Panc1 (cell line): ENCODE data around the gene HES5. TPM values are rescaled to one million over a fixed set of nuclear protein-coding genes. Genes with fewer than 3 reads are reported as not detected.
A peak's percentile ranks its signal among the peaks of the same experiment; 100 is the strongest.

ENCODE experiments used
- ATAC-seq: fragments of 200-7000 bp; cut with Tn5 transposase; 2 replicates; pipeline ENCODE4 v1.9.1; 2020; ENCODE audit warnings: mild to moderate bottlenecking, moderate library complexity
- BruUV-seq: library from RNA; stranded (reverse); fragments of 400-500 nt; replicated peaks from 2 replicates; lab custom pipeline; 2021; lab: Mats Ljungman, UMichigan
- CTCF ChIA-PET: fragments of 300-600 bp; sonication (Branson Sonifier 250); formaldehyde crosslinking; loops from one replicate; lab custom pipeline; 2022; ENCODE audit warnings: antibody characterized with exemption; lab: Charles Lee
- POLR2A ChIA-PET: fragments of 300-600 bp; sonication (Branson Sonifier 250); formaldehyde crosslinking; loops from one replicate; lab custom pipeline; 2022; ENCODE audit warnings: antibody characterized with exemption; lab: Charles Lee
- DNase-seq: peaks from one replicate; pipeline ENCODE4 v3.0.0-alpha.2; 2010; ENCODE audit warnings: low read depth, low spot score
- H3K27ac ChIP-seq: 2 replicates; pipeline ENCODE4 v1.5.1; 2011; ENCODE audit warnings: mild to moderate bottlenecking, low read length, inconsistent platforms
- H3K27me3 ChIP-seq: fragments of 200-500 bp; sonication (Bioruptor generic); 2 replicates; pipeline ENCODE4 v1.6.0; 2014; ENCODE audit warnings: low read length, inconsistent platforms; ENCODE audit not compliant: control insufficient read depth, insufficient read depth
- H3K36me3 ChIP-seq: fragments of 200-500 bp; sonication (Bioruptor generic); 2 replicates; pipeline ENCODE4 v1.5.1; 2014; ENCODE audit warnings: inconsistent platforms, mild to moderate bottlenecking, low read length, moderate library complexity; ENCODE audit not compliant: control insufficient read depth, insufficient read depth
- H3K4me1 ChIP-seq: 2 replicates; pipeline ENCODE4 v1.5.1; 2011; ENCODE audit warnings: inconsistent platforms, mild to moderate bottlenecking, low read length, moderate library complexity; ENCODE audit not compliant: control insufficient read depth, insufficient read depth
- H3K4me3 ChIP-seq, 2 experiments: 2 replicates each; pipeline ENCODE4 v1.5.1; 2011 to 2012; ENCODE audit warnings: low read depth in 2 of 2, low read length in 2 of 2, mild to moderate bottlenecking in 2 of 2, inconsistent platforms in 1 of 2, moderate library complexity in 1 of 2
- H3K9me3 ChIP-seq: fragments of 200-500 bp; sonication (Bioruptor generic); 2 replicates; pipeline ENCODE4 v1.5.1; 2014; ENCODE audit warnings: low read depth, mild to moderate bottlenecking, inconsistent platforms, low read length, moderate library complexity; ENCODE audit not compliant: control insufficient read depth, insufficient read depth
- CTCF ChIP-seq: fragments of 450-650 bp; IDR thresholded peaks from 2 replicates; pipeline ENCODE4 v1.5.1; 2017; ENCODE audit warnings: mild to moderate bottlenecking
- POLR2AphosphoS5 ChIP-seq: IDR thresholded peaks from 2 replicates; pipeline ENCODE4 v1.6.1; 2012; ENCODE audit warnings: mild to moderate bottlenecking, low read depth, low read length, moderate library complexity
- REST ChIP-seq, 2 experiments: IDR thresholded peaks; 2 replicates each; pipeline ENCODE4 v1.6.1; 2011 to 2012; ENCODE audit warnings: low read depth in 2 of 2, control low read depth in 1 of 2, low read length in 1 of 2, mild to moderate bottlenecking in 1 of 2, moderate library complexity in 1 of 2; ENCODE audit not compliant: insufficient read depth in 1 of 2
- SIN3A ChIP-seq: IDR thresholded peaks from 2 replicates; pipeline ENCODE4 v1.6.1; 2012; ENCODE audit warnings: low read depth, mild to moderate bottlenecking, low read length, moderate library complexity, borderline replicate concordance; ENCODE audit not compliant: insufficient read depth
- TCF7L2 ChIP-seq: IDR thresholded peaks from 2 replicates; pipeline ENCODE4 v1.6.1; 2011; ENCODE audit warnings: mild to moderate bottlenecking, low read depth, low read length, inconsistent platforms
- in situ Hi-C: cut with HindIII; loops from 2 replicates; pipeline ENCODE4 v1.10.0; 2016; ENCODE audit warnings: low sequenced_read_pairs, low pct_unique_long_range_greater_than_20kb
- intact Hi-C: fragments of 100-400 bp; cut with micrococcal nuclease; formaldehyde crosslinking; loops from one replicate; pipeline ENCODE4 v1.10.0; 2022; ENCODE audit not compliant: unreplicated experiment
- total RNA-seq: library from RNA; stranded (reverse); gene quantifications from one replicate; pipeline ENCODE4 v1.2.1, GENCODE V29; 2021; ENCODE audit not compliant: unreplicated experiment

The HES5 gene
- total RNA-seq, 1 experiment from 2014 or later, result not detected

- POLR2A ChIA-PET, result no interaction called here
- ATAC-seq, result no peak
- H3K9me3 ChIP-seq, result no peaks in the 10 kb centered on the region
- CTCF ChIA-PET, result interaction anchor here (0.6 kb wide), 1 partner anchor 15 kb away, joined by 3 read pairs; no protein-coding TSS in a partner anchor
- H3K27ac ChIP-seq, result peak overlapping the region; percentile 9; the same call in 1 of the 2 replicates
- H3K4me3 ChIP-seq, result no peak overlapping the region
- no peaks in the 10 kb centered on the region for H3K36me3 ChIP-seq
- intact Hi-C loops, result loop anchor here (10.0 kb wide), 1 partner anchor 562 kb away; no protein-coding TSS in a partner anchor
- no TSS peak for BruUV-seq
- TF ChIP-seq TCF7L2 (no peak), SIN3A (no peak), POLR2AphosphoS5 (no peak), CTCF (no peak), REST (IDR thresholded peaks at IDR 0.05; ENCODE audit: insufficient read depth in 1 of 2, low read depth in 2 of 2, low read length in 1 of 2) (no peak)
- in situ Hi-C loops, result no loop called here
- H3K4me1 ChIP-seq, result peaks cover 22% of the 10 kb centered on the region
- DNase-seq, result no peak
- H3K27me3 ChIP-seq, result no peaks in the 10 kb centered on the region
These were observed 36.8 kb downstream of the HES5 start for GRCh38 chr1:2493218-2493617.

- no peak for TF ChIP-seq SIN3A
- no peak for TF ChIP-seq POLR2AphosphoS5
- TF ChIP-seq TCF7L2, result no peak
- no peak for TF ChIP-seq CTCF
- no peak for TF ChIP-seq REST (IDR thresholded peaks at IDR 0.05; ENCODE audit: insufficient read depth in 1 of 2, low read depth in 2 of 2, low read length in 1 of 2)
- H3K4me3 ChIP-seq, result no peak overlapping the region
- CTCF ChIA-PET, result interaction anchor here (0.5 kb wide), 1 partner anchor 8 kb away, joined by 15 read pairs; no protein-coding TSS in a partner anchor
- POLR2A ChIA-PET, result no interaction called here
- ATAC-seq, result no peak
- no TSS peak for BruUV-seq
- no peaks in the 10 kb centered on the region for H3K9me3 ChIP-seq
- intact Hi-C loops, result loop anchor here (10.0 kb wide), 1 partner anchor 563 kb away; no protein-coding TSS in a partner anchor
- no peaks in the 10 kb centered on the region for H3K27me3 ChIP-seq
- in situ Hi-C loops, result no loop called here
- no peaks in the 10 kb centered on the region for H3K36me3 ChIP-seq
- peaks cover 22% of the 10 kb centered on the region for H3K4me1 ChIP-seq
- H3K27ac ChIP-seq, result no peak overlapping the region
- no peak for DNase-seq
These were observed 38.0 kb downstream of the HES5 start for GRCh38 chr1:2492091-2492490.
